Measurements from ENCODE around the gene TSNAX. TPM values are rescaled to one million over a fixed set of nuclear protein-coding genes. Genes with fewer than 3 reads are reported as not detected.

TSNAX gene
- total and polyA plus RNA-seq, 8 donors, result 10.2 to 63.4 (median 23.1) TPM

- intact Hi-C loops (cut with DNase I; ENCODE audit: low total_unique reads), result no loop called here
These were observed 16.2 kb upstream of the TSNAX start for GRCh38 chr1:231512147-231512698.

GRCh38 chr1:231515748-231516147 is 12.7 kb upstream of the TSNAX start:
- TF ChIP-seq CTCF (IDR thresholded peaks at IDR 0.05) (no peak), POLR2A (IDR thresholded peaks at IDR 0.05) (no peak), EP300 (IDR thresholded peaks at IDR 0.05) (no peak), POLR2AphosphoS5 (IDR thresholded peaks at IDR 0.05) (no peak)
- Histone ChIP-seq H3K36me3 (no peaks in the 10 kb centered on the region), H3K4me1 (no peaks in the 10 kb centered on the region), H3K27me3 (no peaks in the 10 kb centered on the region), H3K27ac (no peak overlapping the region), H3K9me3 (no peaks in the 10 kb centered on the region), H3K4me3 (no peak overlapping the region)
- peak in 1 of 2 donors; percentile 25 for DNase-seq
- 66 to 77% (median 73%) methylated on average over 2 of the region's 2 CpGs for WGBS, 5 donors
- intact Hi-C loops (cut with DNase I; ENCODE audit: low total_unique reads), result no loop called here

More at GRCh38 chr1:231512147-231512698, 16.2 kb upstream of the TSNAX start:
- H3K27ac ChIP-seq, result no peak overlapping the region
- WGBS, 5 donors, result 76 to 87% (median 82%) methylated on average over 2 of the region's 2 CpGs
- TF ChIP-seq POLR2AphosphoS5 (IDR thresholded peaks at IDR 0.05) (no peak), EP300 (IDR thresholded peaks at IDR 0.05) (no peak), CTCF (IDR thresholded peaks at IDR 0.05) (no peak), POLR2A (IDR thresholded peaks at IDR 0.05) (no peak)
- no peak overlapping the region for H3K4me3 ChIP-seq
- H3K27me3 ChIP-seq, result no peaks in the 10 kb centered on the region
- no peaks in the 10 kb centered on the region for H3K36me3 ChIP-seq
- no peak for DNase-seq
- H3K4me1 ChIP-seq, result no peaks in the 10 kb centered on the region
- H3K9me3 ChIP-seq, result no peaks in the 10 kb centered on the region

GRCh38 chr1:231517076-231517475 is 11.4 kb upstream of the TSNAX start:
- intact Hi-C loops (cut with DNase I; ENCODE audit: low total_unique reads), result no loop called here
- WGBS, 5 donors, result 59 to 72% (median 68%) methylated on average over 3 of the region's 3 CpGs

GRCh38 chr1:231518485-231519034 is 9.9 kb upstream of the TSNAX start:
- Histone ChIP-seq H3K27me3 (no peaks in the 10 kb centered on the region), H3K27ac (no peak overlapping the region), H3K4me1 (no peaks in the 10 kb centered on the region), H3K36me3 (no peaks in the 10 kb centered on the region), H3K4me3 (no peak overlapping the region), H3K9me3 (no peaks in the 10 kb centered on the region)
- intact Hi-C loops (cut with DNase I; ENCODE audit: low total_unique reads), result no loop called here
- WGBS, 5 donors, result 76 to 84% (median 83%) methylated on average over 5 of the region's 5 CpGs
- TF ChIP-seq POLR2AphosphoS5 (IDR thresholded peaks at IDR 0.05), result no peak
- TF ChIP-seq POLR2A (IDR thresholded peaks at IDR 0.05), result no peak
- TF ChIP-seq EP300 (IDR thresholded peaks at IDR 0.05), result no peak
- TF ChIP-seq CTCF (IDR thresholded peaks at IDR 0.05), result no peak
- no peak for DNase-seq

More at GRCh38 chr1:231517076-231517475, 11.4 kb upstream of the TSNAX start:
- H3K4me1 ChIP-seq, result no peaks in the 10 kb centered on the region
- H3K4me3 ChIP-seq, result no peak overlapping the region
- TF ChIP-seq EP300 (IDR thresholded peaks at IDR 0.05) (no peak), CTCF (IDR thresholded peaks at IDR 0.05) (no peak), POLR2AphosphoS5 (IDR thresholded peaks at IDR 0.05) (no peak), POLR2A (IDR thresholded peaks at IDR 0.05) (no peak)
- no peaks in the 10 kb centered on the region for H3K9me3 ChIP-seq
- H3K27me3 ChIP-seq, result no peaks in the 10 kb centered on the region
- no peak for DNase-seq
- no peak overlapping the region for H3K27ac ChIP-seq
- H3K36me3 ChIP-seq, result no peaks in the 10 kb centered on the region
